ENCODE measurements around the gene PRKAR1B. TPM values are rescaled to one million over a fixed set of nuclear protein-coding genes. Genes with fewer than 3 reads are reported as not detected.
"Not testable (repeated sequence)": the region's sequence is repeated elsewhere in the genome, so short reads cannot be mapped to it uniquely, and the experiment has no call there.

The PRKAR1B gene
- total RNA-seq, 1 experiment from 2014 or later = 35.3 TPM

- in situ Hi-C loops (cut with HindIII; ENCODE audit: low pct_unique_long_range_greater_than_20kb, low sequenced_read_pairs) = no loop called here
Observed at GRCh38 chr7:761101-761500, 34.0 kb upstream of the PRKAR1B start.

GRCh38 chr7:760006-760405 lies 32.9 kb upstream of the PRKAR1B start:
- no peak for DNase-seq (ENCODE audit: low read depth)
- in situ Hi-C loops (cut with HindIII; ENCODE audit: low pct_unique_long_range_greater_than_20kb, low sequenced_read_pairs) = no loop called here

More at GRCh38 chr7:761101-761500, 34.0 kb upstream of the PRKAR1B start:
- no peak for DNase-seq (ENCODE audit: low read depth)

GRCh38 chr7:759569-759968 lies 32.5 kb upstream of the PRKAR1B start:
- no peak for DNase-seq (ENCODE audit: low read depth)
- in situ Hi-C loops (cut with HindIII; ENCODE audit: low pct_unique_long_range_greater_than_20kb, low sequenced_read_pairs) = no loop called here

GRCh38 chr7:757741-758163 lies 30.7 kb upstream of the PRKAR1B start:
- in situ Hi-C loops (cut with HindIII; ENCODE audit: low pct_unique_long_range_greater_than_20kb, low sequenced_read_pairs) = no loop called here
- no peak for DNase-seq (ENCODE audit: low read depth)

- in situ Hi-C loops (cut with HindIII; ENCODE audit: low pct_unique_long_range_greater_than_20kb, low sequenced_read_pairs) = no loop called here
- no peak for DNase-seq (ENCODE audit: low read depth)
Observed at GRCh38 chr7:756928-757560, 30.0 kb upstream of the PRKAR1B start.

GRCh38 chr7:756231-756927 lies 29.3 kb upstream of the PRKAR1B start:
- in situ Hi-C loops (cut with HindIII; ENCODE audit: low pct_unique_long_range_greater_than_20kb, low sequenced_read_pairs) = no loop called here
- no peak for DNase-seq (ENCODE audit: low read depth)

GRCh38 chr7:755413-755805 lies 28.3 kb upstream of the PRKAR1B start:
- DNase-seq (ENCODE audit: low read depth) = no peak
- in situ Hi-C loops (cut with HindIII; ENCODE audit: low pct_unique_long_range_greater_than_20kb, low sequenced_read_pairs) = no loop called here

GRCh38 chr7:754531-755412 lies 27.7 kb upstream of the PRKAR1B start:
- DNase-seq (ENCODE audit: low read depth) = no peak
- in situ Hi-C loops (cut with HindIII; ENCODE audit: low pct_unique_long_range_greater_than_20kb, low sequenced_read_pairs) = no loop called here

GRCh38 chr7:753190-753589 lies 26.1 kb upstream of the PRKAR1B start:
- DNase-seq (ENCODE audit: low read depth) = no peak
- in situ Hi-C loops (cut with HindIII; ENCODE audit: low pct_unique_long_range_greater_than_20kb, low sequenced_read_pairs) = no loop called here

- DNase-seq (ENCODE audit: low read depth); in situ Hi-C loops (cut with HindIII; ENCODE audit: low pct_unique_long_range_greater_than_20kb, low sequenced_read_pairs): not testable (repeated sequence)
Observed at GRCh38 chr7:752256-752655, 25.2 kb upstream of the PRKAR1B start.

- DNase-seq (ENCODE audit: low read depth) = no peak
- in situ Hi-C loops (cut with HindIII; ENCODE audit: low pct_unique_long_range_greater_than_20kb, low sequenced_read_pairs) = no loop called here
Observed at GRCh38 chr7:751826-752225, 24.7 kb upstream of the PRKAR1B start.

GRCh38 chr7:750111-750905 lies 23.2 kb upstream of the PRKAR1B start:
- in situ Hi-C loops (cut with HindIII; ENCODE audit: low pct_unique_long_range_greater_than_20kb, low sequenced_read_pairs) = no loop called here
- no peak for DNase-seq (ENCODE audit: low read depth)

- no peak for DNase-seq (ENCODE audit: low read depth)
- in situ Hi-C loops (cut with HindIII; ENCODE audit: low pct_unique_long_range_greater_than_20kb, low sequenced_read_pairs) = no loop called here
Observed at GRCh38 chr7:749140-749551, 22.1 kb upstream of the PRKAR1B start.

GRCh38 chr7:748446-748845 lies 21.4 kb upstream of the PRKAR1B start:
- no peak for DNase-seq (ENCODE audit: low read depth)
- in situ Hi-C loops (cut with HindIII; ENCODE audit: low pct_unique_long_range_greater_than_20kb, low sequenced_read_pairs) = no loop called here

GRCh38 chr7:747186-747585 lies 20.1 kb upstream of the PRKAR1B start:
- no peak for DNase-seq (ENCODE audit: low read depth)
- in situ Hi-C loops (cut with HindIII; ENCODE audit: low pct_unique_long_range_greater_than_20kb, low sequenced_read_pairs) = no loop called here

- no peak for DNase-seq (ENCODE audit: low read depth)
- in situ Hi-C loops (cut with HindIII; ENCODE audit: low pct_unique_long_range_greater_than_20kb, low sequenced_read_pairs) = no loop called here
Observed at GRCh38 chr7:746155-747061, 19.3 kb upstream of the PRKAR1B start.

GRCh38 chr7:745431-746154 lies 18.5 kb upstream of the PRKAR1B start:
- DNase-seq (ENCODE audit: low read depth) = no peak

More at GRCh38 chr7:745431-746154, 18.5 kb upstream of the PRKAR1B start:
- in situ Hi-C loops (cut with HindIII; ENCODE audit: low pct_unique_long_range_greater_than_20kb, low sequenced_read_pairs) = no loop called here

All from Caki2 (cell line).